ENCODE data around the gene SND1.

GRCh38 chr7:127828843-127829500 lies 177.0 kb downstream of the SND1 start:
- TF ChIP-seq CTCF (IDR thresholded peaks at IDR 0.05) (no peak), EZH2 (IDR thresholded peaks at IDR 0.05; ENCODE audit: borderline replicate concordance, insufficient read depth, low read depth, low read length, poor library complexity, severe bottlenecking) (no peak)

Measured in B cell (primary cell).